22Rv1 (cell line): ENCODE results near the gene FBXL4.

Experiments used
- ZFX ChIP-seq: fragments of 450-650 bp; IDR thresholded peaks from 2 replicates; pipeline ENCODE4 v1.6.1; 2017; ENCODE audit warnings: antibody characterized with exemption, borderline replicate concordance
- TF ChIP-seq, protein P1 (sequence below): fragments of 450-650 bp; IDR thresholded peaks from 2 replicates; pipeline ENCODE4 v1.5.1; 2017; ENCODE audit warnings: mild to moderate bottlenecking

DNA sequence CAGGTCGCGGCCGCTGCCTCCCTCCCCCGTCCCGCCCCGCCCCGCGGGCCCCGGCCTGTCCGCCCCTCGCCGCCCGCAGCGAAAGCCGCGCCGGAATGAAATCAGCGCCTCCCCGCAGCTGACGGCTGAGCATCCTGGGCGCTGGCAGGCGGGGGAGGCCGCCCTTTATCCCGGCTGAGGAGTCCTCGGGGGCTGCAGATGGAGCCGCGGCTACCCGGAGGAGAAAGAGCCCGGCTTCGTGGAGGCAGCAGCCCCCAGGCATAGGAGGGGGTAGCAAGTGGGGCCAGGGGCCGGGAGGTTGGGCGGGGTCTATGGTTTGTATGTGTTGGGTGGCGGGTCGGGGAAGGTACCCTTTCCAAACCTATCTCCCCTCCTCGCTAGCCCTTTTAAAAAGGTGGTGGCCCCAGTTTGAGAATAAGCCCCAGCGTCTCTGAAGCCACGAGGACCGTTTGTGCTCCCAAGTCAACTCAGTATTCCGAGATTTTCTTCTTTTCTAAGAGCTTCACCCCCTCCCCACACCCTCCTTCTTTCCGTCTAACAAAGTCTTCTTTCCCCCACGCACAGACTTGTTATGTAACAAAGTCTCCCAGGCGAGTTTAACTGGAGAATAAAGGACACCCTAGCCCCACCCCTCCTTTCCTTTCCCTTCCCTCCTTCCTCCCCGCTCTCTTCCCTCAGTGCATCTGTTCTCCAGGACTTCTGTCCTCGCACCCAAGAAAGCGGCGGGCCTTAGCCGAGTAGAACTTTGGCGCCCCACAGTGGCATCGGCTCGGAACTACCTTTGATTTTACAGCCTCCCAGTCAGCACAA is 102.3 kb downstream of the FBXL4 start:
- TF ChIP-seq, protein P1, sequence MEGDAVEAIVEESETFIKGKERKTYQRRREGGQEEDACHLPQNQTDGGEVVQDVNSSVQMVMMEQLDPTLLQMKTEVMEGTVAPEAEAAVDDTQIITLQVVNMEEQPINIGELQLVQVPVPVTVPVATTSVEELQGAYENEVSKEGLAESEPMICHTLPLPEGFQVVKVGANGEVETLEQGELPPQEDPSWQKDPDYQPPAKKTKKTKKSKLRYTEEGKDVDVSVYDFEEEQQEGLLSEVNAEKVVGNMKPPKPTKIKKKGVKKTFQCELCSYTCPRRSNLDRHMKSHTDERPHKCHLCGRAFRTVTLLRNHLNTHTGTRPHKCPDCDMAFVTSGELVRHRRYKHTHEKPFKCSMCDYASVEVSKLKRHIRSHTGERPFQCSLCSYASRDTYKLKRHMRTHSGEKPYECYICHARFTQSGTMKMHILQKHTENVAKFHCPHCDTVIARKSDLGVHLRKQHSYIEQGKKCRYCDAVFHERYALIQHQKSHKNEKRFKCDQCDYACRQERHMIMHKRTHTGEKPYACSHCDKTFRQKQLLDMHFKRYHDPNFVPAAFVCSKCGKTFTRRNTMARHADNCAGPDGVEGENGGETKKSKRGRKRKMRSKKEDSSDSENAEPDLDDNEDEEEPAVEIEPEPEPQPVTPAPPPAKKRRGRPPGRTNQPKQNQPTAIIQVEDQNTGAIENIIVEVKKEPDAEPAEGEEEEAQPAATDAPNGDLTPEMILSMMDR: peak; percentile 93
- TF ChIP-seq ZFX: no peak
